ENCODE results near the gene ROR2.

ROR2 gene

GRCh38 chr9:91873637-91874051 lies 76.4 kb downstream of the ROR2 start:
- no peak for DNase-seq (ENCODE audit: low spot score)

- DNase-seq (ENCODE audit: low spot score), result no peak
These were observed 81.2 kb downstream of the ROR2 start for GRCh38 chr9:91868732-91869391.

- no peak for DNase-seq (ENCODE audit: low spot score)
These were observed 82.3 kb downstream of the ROR2 start for GRCh38 chr9:91867740-91868139.

GRCh38 chr9:91865041-91865440 lies 85.0 kb downstream of the ROR2 start:
- DNase-seq (ENCODE audit: low spot score), result no peak

GRCh38 chr9:91864380-91864779 lies 85.6 kb downstream of the ROR2 start:
- DNase-seq (ENCODE audit: low spot score), result no peak

GRCh38 chr9:91863469-91863868 lies 86.6 kb downstream of the ROR2 start:
- no peak for DNase-seq (ENCODE audit: low spot score)

- DNase-seq (ENCODE audit: low spot score), result no peak
These were observed 91.6 kb downstream of the ROR2 start for GRCh38 chr9:91858213-91859030.

GRCh38 chr9:91857291-91858212 lies 92.5 kb downstream of the ROR2 start:
- DNase-seq (ENCODE audit: low spot score), result no peak

GRCh38 chr9:91856419-91856818 lies 93.6 kb downstream of the ROR2 start:
- DNase-seq (ENCODE audit: low spot score), result no peak

GRCh38 chr9:91855196-91855595 lies 94.8 kb downstream of the ROR2 start:
- DNase-seq (ENCODE audit: low spot score), result no peak

GRCh38 chr9:91852801-91853347 lies 97.2 kb downstream of the ROR2 start:
- DNase-seq (ENCODE audit: low spot score), result no peak

- no peak for DNase-seq (ENCODE audit: low spot score)
These were observed 100.3 kb downstream of the ROR2 start for GRCh38 chr9:91849694-91850093.

- no peak for DNase-seq (ENCODE audit: low spot score)
These were observed 101.9 kb downstream of the ROR2 start for GRCh38 chr9:91848146-91848545.

GRCh38 chr9:91847581-91848091 lies 102.4 kb downstream of the ROR2 start:
- peak; percentile 9 for DNase-seq (ENCODE audit: low spot score)

- no peak for DNase-seq (ENCODE audit: low spot score)
These were observed 104.1 kb downstream of the ROR2 start for GRCh38 chr9:91845879-91846278.

- no peak for DNase-seq (ENCODE audit: low spot score)
These were observed 105.2 kb downstream of the ROR2 start for GRCh38 chr9:91844701-91845291.

GRCh38 chr9:91844190-91844589 lies 105.8 kb downstream of the ROR2 start:
- DNase-seq (ENCODE audit: low spot score), result no peak

- no peak for DNase-seq (ENCODE audit: low spot score)
These were observed 106.3 kb downstream of the ROR2 start for GRCh38 chr9:91843623-91844148.

GRCh38 chr9:91843093-91843492 lies 106.9 kb downstream of the ROR2 start:
- no peak for DNase-seq (ENCODE audit: low spot score)

GRCh38 chr9:91842358-91843049 lies 107.5 kb downstream of the ROR2 start:
- DNase-seq (ENCODE audit: low spot score), result no peak

GRCh38 chr9:91841591-91841990 lies 108.4 kb downstream of the ROR2 start:
- no peak for DNase-seq (ENCODE audit: low spot score)

Measured in activated CD4-positive, alpha-beta T cell treated with anti-CD3 and anti-CD28 coated beads, Interleukin-2, Interleukin-4, amounts not matched to agents 100 ng/mL and 50 ng/mL, durations not matched to agents 16 hours and 8 hours (primary cell).